Natural killer cell (primary cell): ENCODE results near the gene PDE8B. TPM values are rescaled to one million over a fixed set of nuclear protein-coding genes. Genes with fewer than 3 reads are reported as not detected.

Source experiments
- ATAC-seq, 3 donors: fragments of 150-1000 bp in 2 of 3; fragments of 200-7000 bp in 1 of 3; cut with Tn5 transposase; 1 replicate in 1 of 3; 2 replicates in 2 of 3; pipeline ENCODE4 v1.10.0; 2021; ENCODE audit warnings: mild to moderate bottlenecking in 2 of 3, moderate library complexity in 2 of 3
- DNase-seq, 2 donors: peaks; one replicate each; pipeline versions ENCODE4 v3.0.0 to v3.0.0-alpha.2; 2013 to 2021; ENCODE audit warnings: mixed read lengths in 1 of 2
- H3K27ac ChIP-seq: one replicate; pipeline ENCODE4 v1.5.1; 2013; ENCODE audit warnings: mild to moderate bottlenecking, low read length
- H3K27me3 ChIP-seq: one replicate; pipeline ENCODE4 v1.6.1; 2013; ENCODE audit warnings: low read length; ENCODE audit not compliant: control insufficient read depth, insufficient read depth
- H3K36me3 ChIP-seq: one replicate; pipeline ENCODE4 v1.6.1; 2013; ENCODE audit warnings: low read length; ENCODE audit not compliant: control insufficient read depth, insufficient read depth
- H3K4me1 ChIP-seq: one replicate; pipeline ENCODE4 v1.6.1; 2013; ENCODE audit warnings: low read length; ENCODE audit not compliant: control insufficient read depth, insufficient read depth
- H3K4me3 ChIP-seq: one replicate; pipeline ENCODE4 v1.5.1; 2013; ENCODE audit warnings: low read length
- H3K9me3 ChIP-seq: one replicate; pipeline ENCODE4 v1.6.1; 2013; ENCODE audit warnings: low read length; ENCODE audit not compliant: control insufficient read depth, insufficient read depth
- H3K27ac Mint-ChIP-seq, 2 donors: one replicate each; pipeline ENCODE4 v1.8.0; 2022; ENCODE audit warnings: mild to moderate bottlenecking in 2 of 2, mixed read lengths in 2 of 2, moderate library complexity in 1 of 2
- H3K27me3 Mint-ChIP-seq, 2 donors: one replicate each; pipeline ENCODE4 v1.8.0; 2022; ENCODE audit warnings: low read depth in 2 of 2, mixed read lengths in 2 of 2
- H3K36me3 Mint-ChIP-seq: one replicate; pipeline ENCODE4 v1.8.0; 2022; ENCODE audit warnings: mixed read lengths
- H3K4me1 Mint-ChIP-seq, 2 donors: one replicate each; pipeline ENCODE4 v1.8.0; 2022; ENCODE audit warnings: mixed read lengths in 2 of 2
- H3K4me3 Mint-ChIP-seq: one replicate; pipeline ENCODE4 v1.8.0; 2022; ENCODE audit warnings: mild to moderate bottlenecking, moderate library complexity, mixed read lengths
- H3K9me3 Mint-ChIP-seq, 2 donors: one replicate each; pipeline ENCODE4 v1.8.0; 2022; ENCODE audit warnings: mixed read lengths in 2 of 2
- WGBS: methylation state at CpG from one replicate; pipeline ENCODE4 v1.1.7; 2013; ENCODE audit warnings: missing lambda C conversion rate; ENCODE audit not compliant: insufficient coverage; 5-methylcytosine and 5-hydroxymethylcytosine counted together
- intact Hi-C: fragments of 100-400 bp; cut with micrococcal nuclease; formaldehyde crosslinking; loops from one replicate; pipeline ENCODE4 v1.14.2; 2022
- total RNA-seq, 4 donors: library from RNA; stranded (reverse); fragments of 120-200 nt in 1 of 4; gene quantifications; one replicate each; pipeline versions ENCODE4 v1.2.3 to v1.2.4, GENCODE V29; 2013 to 2022
- TF ChIP-seq, protein P1 (sequence below): fragments of 200-600 bp; IDR thresholded peaks from one replicate; pipeline ENCODE4 v1.8.0; 2022; ENCODE audit warnings: antibody characterized with exemption

The PDE8B gene
- total RNA-seq, 3 donors from 2014 or later (not counting 1 experiment from before 2014, with no cell fraction given): 0.23 to 0.82 TPM; not detected in 1

DNA sequence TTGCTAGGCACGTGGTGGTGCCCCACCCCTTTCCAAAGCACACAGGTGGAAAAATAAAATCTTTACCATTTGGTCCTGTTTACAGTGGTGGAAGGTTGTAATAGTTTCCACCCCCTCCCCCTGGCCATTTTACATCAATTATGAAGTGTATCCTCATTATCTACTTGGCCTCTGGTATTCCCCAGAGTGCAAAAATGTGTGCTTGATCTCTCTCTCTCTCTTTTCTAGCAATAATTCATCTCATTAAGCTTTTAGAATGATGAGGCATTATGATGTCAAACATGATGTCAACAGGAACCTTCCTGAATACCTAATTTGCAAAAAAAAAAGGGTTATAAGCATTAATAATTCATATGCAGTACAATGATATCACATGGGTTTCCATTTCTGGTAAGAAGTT lies 3.1 kb downstream of the PDE8B start:
- ATAC-seq (no peak), DNase-seq (no peak)
- Mint-ChIP-seq H3K36me3 (no peaks in the 10 kb centered on the region), H3K4me1 (peaks cover 0 to 14% of the 10 kb centered on the region in 2 donors), H3K27me3 (peaks cover 40 to 75% of the 10 kb centered on the region in 2 donors), H3K9me3 (no peaks in the 10 kb centered on the region), H3K27ac (no peak overlapping the region), H3K4me3 (no peak overlapping the region)
- Histone ChIP-seq H3K27ac (no peak overlapping the region), H3K4me1 (peaks cover 7% of the 10 kb centered on the region), H3K4me3 (no peak overlapping the region), H3K9me3 (no peaks in the 10 kb centered on the region), H3K27me3 (peaks cover 23% of the 10 kb centered on the region), H3K36me3 (no peaks in the 10 kb centered on the region)
- WGBS: 83% methylated on average over 1 of the region's 1 CpG
- TF ChIP-seq, protein P1, sequence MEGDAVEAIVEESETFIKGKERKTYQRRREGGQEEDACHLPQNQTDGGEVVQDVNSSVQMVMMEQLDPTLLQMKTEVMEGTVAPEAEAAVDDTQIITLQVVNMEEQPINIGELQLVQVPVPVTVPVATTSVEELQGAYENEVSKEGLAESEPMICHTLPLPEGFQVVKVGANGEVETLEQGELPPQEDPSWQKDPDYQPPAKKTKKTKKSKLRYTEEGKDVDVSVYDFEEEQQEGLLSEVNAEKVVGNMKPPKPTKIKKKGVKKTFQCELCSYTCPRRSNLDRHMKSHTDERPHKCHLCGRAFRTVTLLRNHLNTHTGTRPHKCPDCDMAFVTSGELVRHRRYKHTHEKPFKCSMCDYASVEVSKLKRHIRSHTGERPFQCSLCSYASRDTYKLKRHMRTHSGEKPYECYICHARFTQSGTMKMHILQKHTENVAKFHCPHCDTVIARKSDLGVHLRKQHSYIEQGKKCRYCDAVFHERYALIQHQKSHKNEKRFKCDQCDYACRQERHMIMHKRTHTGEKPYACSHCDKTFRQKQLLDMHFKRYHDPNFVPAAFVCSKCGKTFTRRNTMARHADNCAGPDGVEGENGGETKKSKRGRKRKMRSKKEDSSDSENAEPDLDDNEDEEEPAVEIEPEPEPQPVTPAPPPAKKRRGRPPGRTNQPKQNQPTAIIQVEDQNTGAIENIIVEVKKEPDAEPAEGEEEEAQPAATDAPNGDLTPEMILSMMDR: no peak
- intact Hi-C loops: no loop called here

DNA sequence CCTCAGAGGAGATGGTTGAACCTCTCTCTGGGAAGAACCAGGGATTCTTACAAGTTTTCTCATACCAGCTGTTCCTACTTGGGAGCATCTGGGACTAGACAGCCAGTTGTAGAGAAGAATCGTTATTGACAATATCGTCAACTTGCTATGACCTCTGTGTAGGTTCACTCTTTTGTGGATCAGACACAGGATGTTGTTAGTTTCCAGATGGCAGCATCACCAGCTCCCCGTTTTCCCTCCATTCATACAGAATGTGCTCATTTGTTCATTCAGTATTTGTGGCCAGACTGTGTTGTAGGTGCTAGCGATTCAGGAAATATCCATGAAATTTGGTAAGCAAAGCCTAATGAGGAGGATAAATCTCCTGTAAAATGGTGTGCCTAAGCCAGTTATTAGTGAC lies 3.7 kb downstream of the PDE8B start:
- H3K36me3 ChIP-seq: no peaks in the 10 kb centered on the region
- TF ChIP-seq, protein P1: no peak
- H3K27me3 Mint-ChIP-seq: peaks cover 36 to 72% of the 10 kb centered on the region in 2 donors
- peaks cover 20% of the 10 kb centered on the region for H3K27me3 ChIP-seq
- H3K27ac ChIP-seq: no peak overlapping the region
- peaks cover 0 to 14% of the 10 kb centered on the region in 2 donors for H3K4me1 Mint-ChIP-seq
- DNase-seq (no peak), ATAC-seq (no peak)
- intact Hi-C loops: no loop called here
- no peak overlapping the region for H3K27ac Mint-ChIP-seq
- no peaks in the 10 kb centered on the region for H3K9me3 ChIP-seq
- no peaks in the 10 kb centered on the region for H3K36me3 Mint-ChIP-seq
- 88% methylated on average over 4 of the region's 4 CpGs for WGBS
- no peak overlapping the region for H3K4me3 Mint-ChIP-seq
- no peak overlapping the region for H3K4me3 ChIP-seq
- H3K4me1 ChIP-seq: peaks cover 7% of the 10 kb centered on the region
- no peaks in the 10 kb centered on the region for H3K9me3 Mint-ChIP-seq

DNA sequence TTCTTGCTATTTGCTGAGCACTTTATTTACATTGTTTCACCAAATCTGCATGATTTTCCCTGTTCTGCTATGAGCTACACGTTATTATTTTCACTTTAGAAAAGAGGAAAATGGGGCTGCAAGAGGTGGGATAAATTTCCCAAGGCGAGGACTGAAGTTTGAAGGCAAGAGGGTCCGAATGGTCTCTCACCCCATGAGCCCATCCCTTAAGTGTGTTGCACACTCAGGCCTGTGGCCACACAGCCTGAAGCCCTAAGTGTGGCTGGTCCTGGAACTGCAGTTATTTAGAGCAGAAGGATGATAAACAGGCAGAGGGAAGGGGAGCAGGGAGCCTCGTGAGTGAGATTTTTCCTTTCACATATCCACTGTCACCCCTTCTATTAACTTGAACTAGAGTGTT lies 7.8 kb downstream of the PDE8B start:
- no peak overlapping the region for H3K27ac ChIP-seq
- no peaks in the 10 kb centered on the region for H3K4me1 ChIP-seq
- DNase-seq (no peak), ATAC-seq (no peak)
- H3K4me1 Mint-ChIP-seq: no peaks in the 10 kb centered on the region
- no peaks in the 10 kb centered on the region for H3K36me3 Mint-ChIP-seq
- WGBS: 87% methylated on average over 3 of the region's 4 CpGs
- no peak overlapping the region for H3K4me3 Mint-ChIP-seq
- no peaks in the 10 kb centered on the region for H3K9me3 ChIP-seq
- H3K9me3 Mint-ChIP-seq: no peaks in the 10 kb centered on the region
- H3K27me3 Mint-ChIP-seq: peaks cover 17 to 58% of the 10 kb centered on the region in 2 donors
- H3K4me3 ChIP-seq: no peak overlapping the region
- TF ChIP-seq, protein P1: no peak
- intact Hi-C loops: no loop called here
- no peak overlapping the region for H3K27ac Mint-ChIP-seq
- H3K36me3 ChIP-seq: no peaks in the 10 kb centered on the region
- peaks cover 4% of the 10 kb centered on the region for H3K27me3 ChIP-seq

DNA sequence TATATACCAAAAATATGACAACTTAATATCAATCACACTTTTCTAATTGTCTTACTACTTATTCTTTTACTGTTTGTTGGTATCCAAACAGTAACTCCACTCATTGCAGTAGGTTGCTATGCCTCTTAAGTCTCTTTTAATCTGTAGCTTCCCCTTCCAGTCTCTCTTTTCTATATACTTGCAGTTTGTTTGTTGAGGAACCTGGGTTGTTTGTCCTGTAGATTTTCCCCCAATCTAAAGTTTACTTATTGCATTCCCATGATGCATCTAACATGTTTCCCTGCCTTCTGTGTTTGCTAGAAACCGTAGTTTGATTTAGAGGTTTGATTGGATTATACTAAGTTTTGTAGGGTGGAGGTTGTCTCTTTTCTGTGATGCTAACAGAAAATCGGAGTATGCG lies 10.6 kb downstream of the PDE8B start:
- Histone ChIP-seq H3K27ac (no peak overlapping the region), H3K9me3 (no peaks in the 10 kb centered on the region), H3K36me3 (no peaks in the 10 kb centered on the region), H3K4me3 (no peak overlapping the region), H3K4me1 (no peaks in the 10 kb centered on the region), H3K27me3 (no peaks in the 10 kb centered on the region)
- no peaks in the 10 kb centered on the region for H3K36me3 Mint-ChIP-seq
- H3K27ac Mint-ChIP-seq: no peak overlapping the region
- DNase-seq (no peak), ATAC-seq (no peak)
- TF ChIP-seq, protein P1: no peak
- H3K4me1 Mint-ChIP-seq: no peaks in the 10 kb centered on the region
- WGBS: 93% methylated on average over 3 of the region's 3 CpGs
- H3K4me3 Mint-ChIP-seq: no peak overlapping the region
- H3K9me3 Mint-ChIP-seq: no peaks in the 10 kb centered on the region
- peaks cover 5 to 30% of the 10 kb centered on the region in 2 donors for H3K27me3 Mint-ChIP-seq
- intact Hi-C loops: no loop called here
